Measurements from ENCODE around the gene ITGA11.

The ITGA11 gene

GRCh38 chr15:68303134-68303533 is 128.8 kb downstream of the ITGA11 start:
- no peak overlapping the region for H3K4me3 ChIP-seq (ENCODE audit: low read length)
- no peak for DNase-seq (ENCODE audit: low read depth)
- no peak for TF ChIP-seq CTCF (IDR thresholded peaks at IDR 0.05; ENCODE audit: insufficient read depth, low read depth, low read length, missing control alignments)

GRCh38 chr15:68302729-68303128 is 129.2 kb downstream of the ITGA11 start:
- no peak for TF ChIP-seq CTCF (IDR thresholded peaks at IDR 0.05; ENCODE audit: insufficient read depth, low read depth, low read length, missing control alignments)
- no peak for DNase-seq (ENCODE audit: low read depth)
- no peak overlapping the region for H3K4me3 ChIP-seq (ENCODE audit: low read length)

- peak; percentile 19 for DNase-seq (ENCODE audit: low read depth)
- no peak for TF ChIP-seq CTCF (IDR thresholded peaks at IDR 0.05; ENCODE audit: insufficient read depth, low read depth, low read length, missing control alignments)
- no peak overlapping the region for H3K4me3 ChIP-seq (ENCODE audit: low read length)
These were observed 130.7 kb downstream of the ITGA11 start for GRCh38 chr15:68301301-68301700.

GRCh38 chr15:68300115-68300940 is 131.6 kb downstream of the ITGA11 start:
- TF ChIP-seq CTCF (IDR thresholded peaks at IDR 0.05; ENCODE audit: insufficient read depth, low read depth, low read length, missing control alignments) = no peak
- no peak for DNase-seq (ENCODE audit: low read depth)
- no peak overlapping the region for H3K4me3 ChIP-seq (ENCODE audit: low read length)

DNA sequence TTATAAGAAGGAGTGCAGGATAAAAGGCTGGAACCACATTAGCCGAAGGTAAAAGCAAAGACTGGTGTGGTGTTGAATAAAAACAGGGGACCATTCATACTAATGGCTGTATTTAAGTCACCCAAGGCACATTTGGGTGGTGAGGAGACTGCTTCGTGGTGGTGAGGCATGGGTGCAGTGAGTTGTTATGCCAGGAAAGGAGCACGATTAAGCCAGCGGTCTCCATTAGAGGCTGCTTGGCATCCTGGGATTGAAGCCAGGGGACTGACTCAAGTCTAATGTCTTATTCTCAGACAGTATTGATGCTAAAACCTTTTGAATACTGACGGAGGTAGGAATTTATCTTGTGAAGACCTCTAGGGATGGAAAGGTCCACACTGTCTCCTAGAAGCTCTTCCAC is 132.5 kb downstream of the ITGA11 start:
- TF ChIP-seq CTCF (IDR thresholded peaks at IDR 0.05; ENCODE audit: insufficient read depth, low read depth, low read length, missing control alignments) = no peak
- no peak for DNase-seq (ENCODE audit: low read depth)
- no peak overlapping the region for H3K4me3 ChIP-seq (ENCODE audit: low read length)

- TF ChIP-seq CTCF (IDR thresholded peaks at IDR 0.05; ENCODE audit: insufficient read depth, low read depth, low read length, missing control alignments) = no peak
- no peak for DNase-seq (ENCODE audit: low read depth)
- no peak overlapping the region for H3K4me3 ChIP-seq (ENCODE audit: low read length)
These were observed 133.0 kb downstream of the ITGA11 start for GRCh38 chr15:68298882-68299381.

DNA sequence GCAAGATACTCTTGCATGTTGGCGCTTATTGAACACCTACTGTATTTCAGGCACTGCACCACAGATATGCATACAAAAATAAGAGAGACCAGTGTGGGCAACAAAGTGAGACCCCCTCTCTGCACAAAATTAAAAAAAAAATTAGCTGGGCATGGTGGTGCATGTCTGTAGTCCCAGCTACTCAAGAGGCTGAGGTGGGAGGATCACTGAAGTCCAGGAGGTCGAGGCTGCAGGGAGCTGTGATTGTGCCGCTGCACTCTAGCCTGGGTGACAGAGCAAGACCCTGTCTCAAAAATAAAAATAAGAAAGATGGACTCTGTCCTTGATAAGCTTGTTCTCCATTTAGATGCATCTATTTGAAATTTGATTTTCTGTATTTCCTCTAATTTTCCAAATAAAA is 133.6 kb downstream of the ITGA11 start:
- H3K4me3 ChIP-seq (ENCODE audit: low read length) = no peak overlapping the region
- no peak for DNase-seq (ENCODE audit: low read depth)
- TF ChIP-seq CTCF (IDR thresholded peaks at IDR 0.05; ENCODE audit: insufficient read depth, low read depth, low read length, missing control alignments) = no peak

Data from epithelial cell of esophagus (primary cell).